Measurements from ENCODE around the gene GSC.
"Not testable (repeated sequence)": the region's sequence is repeated elsewhere in the genome, so short reads cannot be mapped to it uniquely, and the experiment has no call there.

The GSC gene

DNA sequence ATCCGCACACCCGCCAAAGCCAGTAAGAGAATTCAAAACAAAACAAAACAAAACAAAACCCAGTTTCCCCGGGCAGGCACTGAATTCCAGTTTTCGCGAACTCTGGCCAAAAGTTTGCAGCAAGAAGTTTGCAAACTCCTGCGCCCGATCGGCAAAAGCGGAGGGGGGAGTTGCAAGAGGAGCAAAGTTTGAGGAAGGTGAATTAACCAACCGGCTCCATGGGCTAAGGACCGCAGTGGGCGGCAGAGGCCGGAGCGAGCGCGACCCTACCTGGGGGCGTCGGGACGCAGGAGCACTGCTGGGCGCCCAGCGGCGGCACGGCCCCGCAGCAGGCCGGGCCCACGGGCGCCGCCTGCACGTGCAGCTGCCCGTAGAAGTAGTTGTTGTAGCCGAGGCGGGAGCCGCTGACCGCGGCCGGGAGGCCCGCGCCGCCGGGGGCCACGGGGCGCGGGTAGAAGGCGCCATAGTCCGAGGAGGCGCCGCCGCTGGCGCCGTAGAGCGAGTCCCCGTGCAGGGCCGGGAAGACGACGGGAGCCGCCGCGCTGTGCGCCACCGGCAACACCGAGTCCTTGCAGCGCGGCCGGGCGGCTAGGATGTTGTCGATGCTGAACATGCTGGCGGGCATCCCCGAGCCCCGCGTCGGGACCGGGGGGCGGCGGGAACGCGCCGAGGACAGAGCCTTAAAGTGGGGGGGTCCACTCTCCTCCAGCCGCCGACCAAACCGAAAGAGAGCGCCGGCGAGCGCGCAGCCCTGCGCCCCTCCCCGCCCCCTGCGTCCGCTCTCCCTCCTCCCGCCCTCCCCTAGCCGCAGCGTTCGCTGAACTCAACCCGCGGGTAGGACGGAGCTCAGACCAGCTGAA is at the start of gene GSC:
TSS of gene GSC (minus strand) at position 723 of the 860 bp plus-strand sequence. CDS start at position 625, 98 bp downstream.
- no peak for DNase-seq
- Mint-ChIP-seq H3K9me3 (peaks cover 0 to 2% of the 10 kb centered on the region in 2 donors), H3K27ac (peak within 1 kb of the TSS; percentile 66), H3K36me3 (peaks cover 3% of the 10 kb centered on the region in 2 donors), H3K4me3 (peak within 1 kb of the TSS; percentile 64 to 86), H3K4me1 (peaks cover 20 to 45% of the 10 kb centered on the region in 2 donors), H3K27me3 (peaks cover 78 to 86% of the 10 kb centered on the region in 2 donors)
- peak in 1 of 2 donors; percentile 38 for ATAC-seq (replicated peaks)

DNA sequence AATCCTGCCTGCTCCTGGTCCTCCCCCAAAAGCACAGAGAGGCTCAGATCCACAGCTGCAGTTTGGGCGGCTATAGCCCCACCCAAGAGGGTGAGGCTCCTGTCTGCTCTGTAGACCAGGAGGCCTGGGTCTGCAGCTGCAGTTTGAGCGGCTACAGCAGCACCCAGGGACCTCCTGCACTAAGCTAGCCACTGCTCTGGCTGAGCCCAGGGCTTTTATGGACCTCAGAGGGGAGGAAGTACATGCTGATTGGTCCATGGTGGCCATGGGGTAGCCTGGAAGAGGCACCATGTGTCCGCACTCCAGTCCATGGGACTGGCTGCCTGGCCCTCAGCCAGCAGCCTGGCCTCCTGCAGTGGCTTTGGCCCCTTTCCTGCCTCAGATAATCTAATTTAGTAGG is 49.6 kb upstream of the GSC start:
- H3K4me1 Mint-ChIP-seq, result no peaks in the 10 kb centered on the region
- H3K27ac Mint-ChIP-seq, result no peak overlapping the region
- no peak overlapping the region for H3K4me3 Mint-ChIP-seq
- DNase-seq (no peak), ATAC-seq (replicated peaks) (no peak)
- peaks cover 6 to 16% of the 10 kb centered on the region in 2 donors for H3K27me3 Mint-ChIP-seq
- peaks cover 3 to 6% of the 10 kb centered on the region in 2 donors for H3K9me3 Mint-ChIP-seq
- peaks cover 0 to 3% of the 10 kb centered on the region in 2 donors for H3K36me3 Mint-ChIP-seq

DNA sequence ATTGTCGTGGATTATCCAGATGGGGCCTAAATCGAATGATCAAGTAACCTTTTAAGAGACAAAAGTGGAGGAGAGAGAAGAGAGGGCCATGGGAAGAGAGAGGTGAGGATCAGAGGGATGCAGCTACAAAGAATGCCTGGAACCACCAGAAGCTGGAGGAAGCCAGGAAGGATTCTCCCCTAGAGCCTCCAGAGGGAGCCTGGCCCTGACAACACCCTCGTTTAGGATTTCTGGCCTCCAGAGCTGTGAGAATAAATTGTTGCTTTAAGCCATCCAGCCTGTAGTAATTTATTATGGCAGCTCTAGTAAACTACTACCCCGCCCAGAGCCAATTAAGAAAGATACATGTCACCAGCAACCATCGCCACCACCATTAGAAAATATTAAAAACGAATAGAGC is 46.2 kb upstream of the GSC start:
- Mint-ChIP-seq H3K27me3 (peaks cover 0 to 8% of the 10 kb centered on the region in 2 donors), H3K4me1 (no peaks in the 10 kb centered on the region), H3K4me3 (no peak overlapping the region), H3K27ac (no peak overlapping the region), H3K9me3 (peaks cover 0 to 3% of the 10 kb centered on the region in 2 donors), H3K36me3 (no peaks in the 10 kb centered on the region)
- ATAC-seq (replicated peaks) (no peak), DNase-seq (no peak)

DNA sequence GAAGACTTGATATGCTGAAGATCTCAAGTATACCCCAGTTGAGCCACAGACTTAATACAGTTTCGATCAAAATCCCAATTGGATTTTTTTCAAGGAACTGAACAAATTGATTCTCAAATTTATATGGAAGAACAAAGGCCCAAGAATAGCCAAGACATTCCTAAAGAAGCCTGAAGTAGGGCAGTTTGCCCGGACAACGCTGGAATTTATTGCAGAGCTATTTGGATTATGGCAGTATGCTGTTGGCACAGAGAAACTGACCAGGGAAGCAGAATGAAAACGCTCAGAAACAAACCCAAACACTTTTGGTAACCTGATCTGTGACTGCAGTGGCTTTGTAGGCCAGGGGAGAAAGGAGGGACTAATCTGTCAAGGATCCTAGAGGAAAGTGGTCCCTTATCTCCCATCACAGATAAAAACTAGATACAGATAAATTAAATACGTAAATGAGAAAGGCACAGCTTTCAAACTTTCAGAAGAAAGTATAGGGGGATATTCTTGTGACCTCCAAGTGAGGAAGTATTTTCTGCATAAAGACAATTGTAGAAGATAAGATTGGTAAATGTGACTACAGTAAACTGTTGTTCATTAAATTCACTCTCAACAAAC is 35.9 kb upstream of the GSC start:
- DNase-seq, result no peak
- no peak overlapping the region for H3K4me3 Mint-ChIP-seq
- H3K9me3 Mint-ChIP-seq, result peaks cover 0 to 2% of the 10 kb centered on the region in 2 donors
- ATAC-seq (replicated peaks), result no peak
- H3K27me3 Mint-ChIP-seq, result peaks cover 4 to 6% of the 10 kb centered on the region in 2 donors
- no peaks in the 10 kb centered on the region for H3K36me3 Mint-ChIP-seq
- H3K27ac Mint-ChIP-seq, result no peak overlapping the region
- H3K4me1 Mint-ChIP-seq, result no peaks in the 10 kb centered on the region

DNA sequence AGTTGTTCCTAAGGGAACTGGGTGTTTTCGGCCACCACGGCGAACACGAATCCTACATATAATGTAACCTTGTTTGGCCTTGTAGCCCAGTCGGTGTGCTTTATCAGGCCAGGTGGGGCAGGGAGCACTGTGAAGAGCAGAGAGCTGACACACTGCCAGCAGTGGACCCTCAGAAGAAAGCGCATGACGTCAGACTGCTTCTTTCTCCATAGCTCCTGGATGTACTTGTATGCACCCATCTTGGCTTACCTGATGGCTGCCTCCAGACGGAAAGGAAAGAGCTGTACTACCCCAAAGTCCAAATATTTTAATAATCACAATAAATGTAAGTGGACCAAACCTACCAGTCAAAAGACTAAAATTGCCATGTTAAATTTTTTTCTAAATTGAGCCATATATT is 31.3 kb upstream of the GSC start:
- no peak overlapping the region for H3K4me3 Mint-ChIP-seq
- no peaks in the 10 kb centered on the region for H3K4me1 Mint-ChIP-seq
- H3K27me3 Mint-ChIP-seq, result no peaks in the 10 kb centered on the region
- ATAC-seq (replicated peaks) (no peak), DNase-seq (no peak)
- H3K36me3 Mint-ChIP-seq, result no peaks in the 10 kb centered on the region
- no peak overlapping the region for H3K27ac Mint-ChIP-seq
- H3K9me3 Mint-ChIP-seq, result peaks cover 0 to 2% of the 10 kb centered on the region in 2 donors

DNA sequence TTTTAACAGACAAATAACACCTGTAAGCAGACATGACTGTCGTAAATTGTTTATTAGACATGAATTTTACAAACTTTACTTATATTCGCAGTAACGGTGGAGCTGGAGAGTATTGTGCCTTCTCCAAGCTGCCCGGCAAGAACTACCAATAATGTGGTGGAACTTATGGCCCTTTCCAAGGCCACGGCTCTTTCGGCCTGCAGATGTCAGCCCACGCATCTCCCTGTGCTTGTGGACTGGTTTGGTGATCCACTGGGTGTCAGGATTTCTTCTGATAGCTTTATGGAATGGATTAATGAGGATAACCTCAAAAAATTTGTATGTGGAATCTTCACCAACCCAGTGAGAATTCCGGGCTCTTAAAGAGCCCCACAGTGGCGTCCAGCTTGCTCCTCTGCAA is 30.9 kb upstream of the GSC start:
- H3K4me3 Mint-ChIP-seq; DNase-seq; H3K4me1 Mint-ChIP-seq; H3K27me3 Mint-ChIP-seq; H3K9me3 Mint-ChIP-seq; ATAC-seq (replicated peaks); H3K36me3 Mint-ChIP-seq; H3K27ac Mint-ChIP-seq: not testable (repeated sequence)

DNA sequence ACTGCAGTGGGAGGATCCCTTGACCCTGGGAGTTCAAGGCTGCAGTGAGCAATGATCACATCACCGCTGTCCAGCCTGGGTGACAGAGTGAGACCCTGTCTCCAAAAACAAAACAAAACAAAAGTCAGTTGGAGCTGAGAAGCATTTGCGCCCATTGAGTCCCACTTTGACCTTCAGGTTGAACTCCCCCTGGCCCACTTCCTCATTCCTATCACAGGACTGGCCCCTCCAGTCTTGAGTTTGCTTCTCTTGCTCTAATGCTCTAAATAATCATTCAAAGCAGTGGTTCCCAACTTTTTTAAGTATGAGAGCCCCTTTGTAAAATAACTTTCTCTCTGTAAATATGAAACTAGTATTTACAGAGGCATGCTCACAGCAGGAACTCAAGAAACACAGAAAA is 28.0 kb upstream of the GSC start:
- no peak for ATAC-seq (replicated peaks)
- Mint-ChIP-seq H3K27ac (no peak overlapping the region), H3K4me3 (no peak overlapping the region), H3K4me1 (no peaks in the 10 kb centered on the region), H3K27me3 (peaks cover 11 to 14% of the 10 kb centered on the region in 2 donors), H3K9me3 (peaks cover 0 to 2% of the 10 kb centered on the region in 2 donors), H3K36me3 (no peaks in the 10 kb centered on the region)
- DNase-seq, result no peak

DNA sequence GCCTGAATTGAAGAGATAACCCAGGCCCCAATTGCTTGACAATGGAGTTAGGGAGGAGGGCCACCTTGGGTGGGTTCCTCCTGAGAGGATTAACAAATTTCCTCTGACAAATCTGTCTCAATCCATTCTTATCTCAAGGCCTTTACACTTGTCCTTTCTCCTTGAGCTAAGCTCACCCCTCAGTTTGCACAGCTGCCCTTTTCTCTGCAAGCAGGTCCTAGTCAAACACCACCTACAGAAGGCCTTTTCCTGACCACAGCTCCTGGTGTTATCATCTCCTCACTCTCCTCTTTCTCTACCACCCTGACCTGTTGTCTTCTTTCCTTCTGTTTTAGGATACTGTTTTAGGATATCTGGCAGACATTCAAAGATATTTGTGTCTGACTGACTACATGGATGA is 26.4 kb upstream of the GSC start:
- ATAC-seq (replicated peaks) (no peak), DNase-seq (no peak)
- Mint-ChIP-seq H3K27me3 (peaks cover 11 to 17% of the 10 kb centered on the region in 2 donors), H3K36me3 (no peaks in the 10 kb centered on the region), H3K27ac (no peak overlapping the region), H3K4me3 (no peak overlapping the region), H3K9me3 (peaks cover 0 to 2% of the 10 kb centered on the region in 2 donors), H3K4me1 (no peaks in the 10 kb centered on the region)

DNA sequence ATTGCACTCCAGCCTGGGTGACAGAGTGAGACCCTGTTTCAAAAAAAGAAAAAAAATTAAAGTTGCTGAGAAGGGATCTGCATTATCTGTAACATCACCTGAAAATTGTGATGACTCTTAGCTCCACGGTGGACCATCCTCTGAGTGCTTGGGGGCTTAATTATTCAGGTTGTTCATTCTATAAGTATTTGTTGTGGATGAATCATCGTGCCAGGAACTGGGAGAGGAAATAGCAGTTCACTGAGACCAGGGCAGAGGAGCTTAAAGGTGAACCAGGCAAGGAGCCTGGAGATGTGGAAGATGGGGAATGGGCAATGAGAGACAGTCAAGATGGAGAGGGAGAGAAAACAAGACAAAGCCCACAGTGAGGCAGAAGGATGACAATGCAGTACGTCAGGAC is 25.5 kb upstream of the GSC start:
- H3K27me3 Mint-ChIP-seq, result peaks cover 11 to 22% of the 10 kb centered on the region in 2 donors
- no peak overlapping the region for H3K4me3 Mint-ChIP-seq
- H3K4me1 Mint-ChIP-seq, result no peaks in the 10 kb centered on the region
- no peak overlapping the region for H3K27ac Mint-ChIP-seq
- ATAC-seq (replicated peaks) (no peak), DNase-seq (no peak)
- H3K36me3 Mint-ChIP-seq, result no peaks in the 10 kb centered on the region
- H3K9me3 Mint-ChIP-seq, result peaks cover 0 to 2% of the 10 kb centered on the region in 2 donors

DNA sequence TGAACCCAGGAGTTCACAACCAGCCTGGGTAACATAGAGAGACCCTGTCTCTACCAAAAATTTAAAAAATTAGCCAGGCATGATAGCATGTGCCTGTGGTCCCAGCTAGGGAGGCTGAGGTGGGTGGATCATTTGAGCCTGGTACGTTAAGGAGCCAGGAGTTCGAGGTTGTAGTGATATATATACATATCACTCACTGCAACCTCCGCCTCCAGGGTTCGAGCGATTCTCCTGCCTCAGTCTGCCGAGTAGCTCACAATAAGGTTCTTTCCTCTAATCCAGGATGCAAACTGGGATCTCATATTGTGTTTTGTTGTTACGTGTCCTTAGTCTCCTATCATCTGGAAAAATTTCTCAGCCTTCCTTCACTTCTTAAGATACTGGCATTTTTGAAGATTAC is 24.0 kb upstream of the GSC start:
- ATAC-seq (replicated peaks) (no peak), DNase-seq (no peak)
- Mint-ChIP-seq H3K36me3 (no peaks in the 10 kb centered on the region), H3K4me3 (no peak overlapping the region), H3K9me3 (peaks cover 0 to 2% of the 10 kb centered on the region in 2 donors), H3K4me1 (no peaks in the 10 kb centered on the region), H3K27ac (no peak overlapping the region), H3K27me3 (peaks cover 11 to 22% of the 10 kb centered on the region in 2 donors)

DNA sequence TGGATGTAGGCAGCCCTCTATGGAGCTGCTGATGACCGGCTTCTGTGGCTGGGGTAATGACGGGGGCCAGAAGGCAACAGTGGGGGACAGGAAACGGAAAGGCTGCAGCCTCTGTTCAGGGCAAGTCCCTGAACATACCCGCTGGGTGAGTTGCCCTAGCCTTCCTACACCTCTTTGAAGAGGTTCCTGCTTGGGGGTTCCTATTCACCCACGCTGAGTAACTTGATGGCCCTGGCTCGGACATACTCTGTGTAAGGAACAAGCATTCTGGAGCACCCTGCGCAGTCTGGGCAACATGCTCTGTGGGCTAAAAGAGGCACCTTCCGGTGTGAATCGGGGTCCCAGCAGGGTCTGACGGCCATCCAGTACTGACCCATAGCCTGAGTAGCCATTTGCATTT is 17.7 kb upstream of the GSC start:
- ATAC-seq (replicated peaks) (no peak), DNase-seq (no peak)
- Mint-ChIP-seq H3K27ac (no peak overlapping the region), H3K4me1 (no peaks in the 10 kb centered on the region), H3K36me3 (no peaks in the 10 kb centered on the region), H3K4me3 (no peak overlapping the region), H3K9me3 (no peaks in the 10 kb centered on the region), H3K27me3 (peaks cover 11 to 12% of the 10 kb centered on the region in 2 donors)

DNA sequence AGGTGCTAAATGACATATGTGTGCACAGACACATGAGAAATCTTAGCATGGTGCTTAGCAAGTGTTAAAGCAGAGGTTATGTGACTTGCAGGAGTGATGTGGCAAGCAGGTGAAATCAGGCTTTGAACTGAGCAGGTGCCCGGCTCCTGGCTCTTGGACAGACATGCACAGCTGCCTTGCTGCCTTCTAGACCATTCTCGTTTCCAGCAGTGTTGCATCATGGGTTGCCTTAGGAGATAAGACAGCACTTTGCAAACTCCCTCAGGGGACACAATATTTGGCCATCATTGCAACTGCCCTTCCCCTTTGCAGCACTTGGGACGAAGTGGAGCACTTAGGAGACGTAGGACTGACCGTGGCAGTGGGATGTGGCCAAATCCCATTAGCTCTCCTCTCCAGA is 17.2 kb upstream of the GSC start:
- DNase-seq (no peak), ATAC-seq (replicated peaks) (no peak)
- H3K27me3 Mint-ChIP-seq, result peaks cover 13 to 16% of the 10 kb centered on the region in 2 donors
- no peaks in the 10 kb centered on the region for H3K4me1 Mint-ChIP-seq
- H3K4me3 Mint-ChIP-seq, result no peak overlapping the region
- H3K27ac Mint-ChIP-seq, result no peak overlapping the region
- H3K36me3 Mint-ChIP-seq, result no peaks in the 10 kb centered on the region
- no peaks in the 10 kb centered on the region for H3K9me3 Mint-ChIP-seq

DNA sequence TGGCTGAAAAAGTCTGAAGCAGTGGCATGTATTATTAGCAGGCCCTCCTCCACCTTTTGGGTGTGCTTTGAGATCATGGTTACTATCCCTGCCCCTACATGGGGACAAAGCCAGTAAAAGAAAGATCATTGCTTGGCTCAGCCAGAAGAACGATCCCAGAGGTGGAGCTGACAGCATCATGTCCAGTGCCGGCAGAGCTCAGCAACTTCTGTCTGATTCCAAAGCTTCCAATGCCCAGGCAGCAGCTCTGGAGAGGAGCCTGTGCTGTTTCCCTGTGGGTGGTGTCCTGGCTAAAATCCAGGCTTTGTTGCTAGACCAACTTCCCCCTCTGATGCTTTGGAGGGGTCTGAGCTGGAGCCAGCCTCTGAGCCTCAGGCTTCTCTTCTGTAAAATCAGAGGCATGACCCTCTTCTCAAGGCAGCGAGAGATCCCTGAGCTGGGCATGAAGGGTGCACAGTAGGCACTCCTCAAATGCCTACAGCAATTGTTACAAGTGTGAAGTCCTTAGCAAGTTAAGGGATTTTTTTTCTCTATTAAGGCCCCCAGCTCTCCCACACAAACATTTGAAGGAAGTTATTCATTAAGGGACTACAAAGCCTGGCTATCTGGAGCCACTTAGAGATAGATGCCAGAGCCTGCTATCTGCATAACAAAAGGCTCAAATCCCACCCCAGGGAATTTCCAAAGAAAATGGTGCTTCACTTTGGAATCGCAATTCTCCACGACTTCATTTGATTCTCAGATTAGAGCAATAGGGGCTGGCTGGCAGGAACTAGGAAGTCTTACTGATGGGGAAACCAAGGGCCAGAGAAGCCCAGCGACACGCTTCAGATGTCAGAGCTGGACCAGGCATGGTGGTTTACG is 10.9 kb upstream of the GSC start:
- Mint-ChIP-seq H3K9me3 (peaks cover 0 to 2% of the 10 kb centered on the region in 2 donors), H3K27me3 (peaks cover 50 to 67% of the 10 kb centered on the region in 2 donors), H3K4me3 (no peak overlapping the region), H3K4me1 (peaks cover 0 to 2% of the 10 kb centered on the region in 2 donors), H3K36me3 (no peaks in the 10 kb centered on the region), H3K27ac (no peak overlapping the region)
- DNase-seq (no peak), ATAC-seq (replicated peaks) (no peak)

DNA sequence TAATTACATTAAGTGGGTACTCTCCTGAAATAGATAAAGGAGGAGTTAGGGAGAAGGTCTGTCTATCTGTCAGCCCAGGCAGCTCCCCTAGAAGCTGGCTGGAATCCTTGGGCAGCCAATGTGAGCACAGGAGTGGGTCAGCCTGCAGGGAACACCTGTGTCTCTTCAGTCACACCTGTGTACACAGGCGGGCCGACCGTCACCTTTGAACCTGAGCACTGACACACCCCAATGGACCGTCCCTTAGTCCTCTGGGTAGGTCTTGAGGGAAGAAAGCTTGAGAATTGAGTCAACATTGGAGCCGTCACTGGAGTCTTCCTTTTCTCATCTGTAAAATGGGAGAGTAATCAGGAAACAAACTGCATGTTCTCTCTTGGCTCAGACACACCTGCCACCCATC is 9.8 kb upstream of the GSC start:
- H3K27me3 Mint-ChIP-seq, result peaks cover 59 to 78% of the 10 kb centered on the region in 2 donors
- ATAC-seq (replicated peaks), result no peak
- peaks cover 0 to 2% of the 10 kb centered on the region in 2 donors for H3K4me1 Mint-ChIP-seq
- no peak overlapping the region for H3K27ac Mint-ChIP-seq
- DNase-seq, result no peak
- H3K4me3 Mint-ChIP-seq, result no peak overlapping the region
- H3K36me3 Mint-ChIP-seq, result no peaks in the 10 kb centered on the region
- peaks cover 0 to 2% of the 10 kb centered on the region in 2 donors for H3K9me3 Mint-ChIP-seq

All from stimulated activated naive B cell treated with anti-CD40 and anti-IgM and Interleukin-4, amounts not matched to agents 10 μg/mL and 1 μg/mL and 100 μg/mL, for 72 hours (primary cell).